GM13977 (cell line): ENCODE measurements around the gene SRF.

Experiments used
- DNase-seq: peaks from one replicate; pipeline ENCODE4 v3.0.0; 2012; ENCODE audit warnings: low spot score
- CTCF ChIP-seq: IDR thresholded peaks from 2 replicates; pipeline ENCODE4 v1.5.1; 2012; ENCODE audit warnings: mild to moderate bottlenecking, control low read depth; ENCODE audit not compliant: insufficient read depth; ENCODE audit errors: extremely low read depth, missing control alignments
- in situ Hi-C: fragments of 300-500 bp; cut with MboI; formaldehyde crosslinking; loops from one replicate; pipeline ENCODE4 v1.12.0; 2022; ENCODE audit warnings: low sequenced_read_pairs, low pct_unique_long_range_greater_than_20kb, mixed read lengths, inconsistent platforms; ENCODE audit not compliant: unreplicated experiment

Gene SRF

DNA sequence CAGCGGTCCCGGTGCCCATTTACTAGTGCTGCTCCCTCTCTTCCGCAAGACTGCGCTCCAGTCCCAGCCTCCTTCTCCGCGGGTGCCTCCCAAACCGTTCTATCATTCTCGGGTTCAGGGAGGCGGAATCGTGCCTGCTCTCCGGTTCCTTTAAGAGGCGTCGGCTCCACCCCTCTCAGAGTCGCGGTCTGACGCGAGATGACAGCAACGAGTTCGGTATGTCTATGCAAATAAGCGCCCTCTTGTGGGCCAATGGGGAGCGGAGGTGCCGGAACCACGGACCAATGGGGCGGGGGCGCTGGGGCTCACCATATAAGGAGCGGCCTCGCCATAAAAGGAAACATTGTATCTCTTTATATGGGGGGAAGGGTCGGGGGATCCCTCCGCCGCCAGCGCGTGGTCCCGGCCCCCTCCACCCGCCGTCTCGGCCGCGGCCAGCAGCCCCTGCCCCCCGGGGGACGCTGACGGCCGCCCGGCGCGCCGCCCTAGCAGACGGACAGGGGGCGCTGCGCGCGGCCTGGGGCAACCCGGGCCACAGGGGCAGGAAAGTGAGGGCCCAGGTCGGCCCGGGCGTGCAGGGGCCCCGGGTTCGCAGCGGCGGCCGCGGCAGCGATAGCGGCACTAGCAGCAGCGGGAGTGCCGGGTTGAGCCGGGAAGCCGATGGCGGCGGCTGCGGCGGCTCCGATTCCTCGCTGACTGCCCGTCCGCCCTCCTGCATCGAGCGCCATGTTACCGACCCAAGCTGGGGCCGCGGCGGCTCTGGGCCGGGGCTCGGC is at the start of gene SRF:
Gene SRF (plus strand): TSS at position 339 of the 776 bp plus-strand sequence. CDS start 388 bp downstream, at position 727.
- in situ Hi-C loops: no loop called here
- peak; percentile 77 for TF ChIP-seq CTCF
- peak; percentile 96 for DNase-seq

DNA sequence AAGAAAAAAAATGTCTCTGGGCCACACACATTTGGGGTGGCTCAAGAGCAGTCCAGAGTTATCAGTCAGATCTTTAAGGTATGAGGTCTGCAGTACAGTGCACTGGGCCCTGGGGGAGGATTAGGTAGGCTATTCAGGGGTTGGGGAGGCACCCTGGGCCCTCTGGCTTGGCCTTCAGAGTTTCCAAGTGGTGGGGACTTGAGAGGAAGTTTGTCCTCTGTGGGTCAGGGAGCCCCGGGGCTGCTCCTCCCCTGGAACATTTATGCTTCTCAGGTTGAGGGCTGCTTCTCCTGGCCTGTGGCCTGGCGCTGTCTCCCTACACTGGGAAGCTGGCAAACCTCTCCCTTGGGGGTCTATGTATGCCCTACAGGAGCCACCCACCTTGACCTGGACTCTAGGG is 48.9 kb upstream of the SRF start:
- TF ChIP-seq CTCF: no peak

DNA sequence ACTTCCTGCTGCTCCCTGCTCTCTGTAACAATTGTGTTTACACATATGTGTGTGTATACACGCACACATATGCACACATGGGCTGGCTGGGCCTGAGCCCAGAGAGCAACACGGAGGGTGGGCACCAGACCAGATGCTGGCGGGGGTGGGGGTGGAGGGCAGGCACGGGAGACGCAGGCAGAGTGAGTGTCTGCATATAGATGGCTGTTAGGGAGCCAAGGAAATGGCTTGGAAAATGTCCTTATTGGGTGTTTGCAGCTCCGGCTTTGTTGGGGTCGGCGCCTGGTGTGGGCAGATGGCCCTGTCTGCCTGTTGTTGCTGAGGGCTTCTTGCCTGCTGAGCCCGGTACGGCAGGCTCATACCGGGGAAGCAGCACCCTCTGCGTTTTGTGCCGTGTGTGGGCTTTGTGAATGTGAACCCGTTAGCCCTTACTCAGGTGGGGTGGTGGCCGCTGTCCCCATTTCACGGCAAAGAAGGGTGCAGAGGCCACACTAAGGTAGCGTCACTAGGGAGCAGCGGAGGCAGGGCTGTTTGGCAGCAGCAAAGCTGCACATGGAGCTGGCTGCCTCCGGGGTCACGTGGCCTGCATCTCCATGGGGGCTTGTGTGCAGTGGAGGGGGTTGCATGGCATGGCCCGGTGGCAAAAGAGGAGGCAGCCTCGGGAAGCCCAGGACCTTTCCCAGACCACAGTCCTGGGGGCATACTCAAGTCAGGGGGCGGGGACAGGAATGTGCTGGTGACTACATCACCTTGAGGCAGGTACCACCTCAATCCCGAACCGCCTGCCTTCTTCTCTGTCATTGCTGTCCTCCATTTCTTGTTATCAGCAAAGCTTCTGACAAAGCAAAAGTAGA is 47.4 kb upstream of the SRF start:
- in situ Hi-C loops: no loop called here
- DNase-seq: no peak

More for the DNA sequence above, 48.9 kb upstream of the SRF start:
- in situ Hi-C loops: no loop called here
- no peak for DNase-seq

DNA sequence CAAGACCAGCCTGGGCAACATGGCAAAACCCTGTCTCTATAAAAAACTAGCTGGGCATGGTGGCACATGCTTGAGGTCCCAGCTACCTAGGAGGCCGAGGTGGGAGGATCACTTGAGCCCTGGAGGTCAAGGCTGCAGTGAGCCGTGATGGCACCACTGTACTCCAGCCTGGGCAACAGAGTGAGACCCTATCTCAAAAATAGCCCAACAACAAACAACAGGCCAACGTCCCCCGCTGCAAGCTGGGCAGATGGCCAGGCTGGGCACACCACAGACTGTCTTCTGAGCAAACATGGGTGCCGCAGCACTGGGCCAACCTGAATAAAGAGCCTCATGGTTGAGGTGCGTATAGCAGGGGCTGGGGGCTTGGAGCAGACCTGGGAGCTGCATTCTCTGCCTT is 46.6 kb upstream of the SRF start:
- in situ Hi-C loops: no loop called here
- TF ChIP-seq CTCF: no peak
- no peak for DNase-seq

More for the DNA sequence above, 47.4 kb upstream of the SRF start:
- no peak for TF ChIP-seq CTCF

DNA sequence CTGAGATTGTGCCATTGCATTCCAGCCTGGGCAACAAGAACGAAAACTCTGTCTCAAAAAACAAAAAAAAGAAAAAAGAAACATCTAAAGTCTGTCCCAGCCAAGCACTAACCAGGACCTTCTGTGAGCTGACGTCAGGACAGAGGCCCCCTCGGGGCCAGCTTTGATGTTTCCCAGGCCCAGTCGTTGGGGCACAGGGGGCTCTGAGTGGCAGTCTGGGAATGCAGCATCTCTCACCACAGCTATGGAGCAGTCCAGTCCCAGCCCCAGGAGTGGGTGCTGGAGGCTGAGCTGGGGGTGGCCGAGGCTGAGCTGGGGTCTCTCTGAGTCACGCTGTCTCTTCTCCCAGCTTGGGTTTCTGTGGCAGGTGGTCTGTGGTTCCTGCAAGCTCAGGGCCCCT is 46.0 kb upstream of the SRF start:
- DNase-seq: no peak
- TF ChIP-seq CTCF: no peak
- in situ Hi-C loops: no loop called here

DNA sequence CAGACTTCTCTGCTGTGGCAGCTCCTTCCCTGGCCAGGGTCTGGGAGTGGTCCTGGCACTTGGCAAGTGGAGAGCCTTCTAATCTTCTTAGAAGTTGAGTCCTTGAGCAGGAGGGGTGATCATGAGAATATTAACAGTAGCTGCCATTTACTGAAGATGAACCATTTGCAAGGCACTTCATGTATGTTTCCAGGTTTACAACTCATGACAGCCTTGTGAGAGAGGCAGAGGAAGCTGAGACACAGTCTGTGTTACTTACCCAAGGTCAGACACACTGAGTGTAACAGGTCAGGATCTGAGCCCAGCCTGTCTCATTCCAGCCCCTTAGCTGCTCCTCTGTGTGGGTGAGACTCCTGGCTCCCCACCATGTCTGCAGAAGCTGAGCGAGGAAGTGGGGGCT is 45.5 kb upstream of the SRF start:
- no peak for TF ChIP-seq CTCF
- in situ Hi-C loops: no loop called here

More for the DNA sequence above, 45.5 kb upstream of the SRF start:
- no peak for DNase-seq
